ENCODE data around the gene SCGB1A1.
A peak's percentile ranks its signal among the peaks of the same experiment; 100 is the strongest.

The SCGB1A1 gene

DNA sequence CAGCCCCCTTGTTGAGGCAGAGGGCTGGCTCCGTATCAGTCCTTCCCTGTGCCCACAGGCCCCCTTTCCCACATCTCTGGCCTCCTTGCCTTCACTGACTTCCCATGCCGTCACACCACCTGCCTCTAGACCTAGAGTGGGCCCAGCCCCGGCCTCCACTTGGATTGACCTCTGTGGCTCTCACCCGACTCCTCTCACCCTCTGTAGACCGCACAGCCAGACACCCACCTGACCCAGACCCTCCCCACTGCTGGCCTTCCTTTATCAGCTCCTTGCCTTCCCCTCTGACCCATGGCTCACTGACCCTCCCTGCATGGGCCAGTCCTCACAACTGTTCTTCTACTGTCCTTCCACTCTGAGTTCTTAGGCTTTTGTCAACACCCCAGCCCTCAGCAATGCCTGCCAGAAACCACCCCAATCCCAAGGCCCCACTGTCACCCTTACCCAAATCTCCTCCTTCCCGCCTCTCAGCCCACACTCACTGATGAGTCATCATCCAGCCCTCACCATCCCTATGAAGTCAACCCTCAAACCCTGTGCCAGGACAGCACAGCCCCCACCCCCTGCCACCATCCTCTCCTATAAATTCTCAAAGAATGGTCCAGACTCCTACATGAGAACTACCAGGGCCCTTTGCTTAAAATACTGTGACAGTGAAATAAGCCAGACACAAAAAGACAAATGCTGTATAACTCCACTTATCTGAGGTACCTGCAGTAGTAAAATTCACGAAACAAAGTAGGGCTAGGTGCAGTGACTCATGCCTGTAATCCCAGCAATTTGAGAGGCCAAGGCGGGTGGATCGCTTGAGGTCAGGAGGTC lies 53.4 kb downstream of the SCGB1A1 start:
- FAIRE-seq (no peak), DNase-seq (ENCODE audit: insufficient read length, low spot score) (peak; percentile 72)
